Measurements from ENCODE around the gene MCM10. TPM values are rescaled to one million over a fixed set of nuclear protein-coding genes. Genes with fewer than 3 reads are reported as not detected.
"Not testable (repeated sequence)": the region's sequence is repeated elsewhere in the genome, so short reads cannot be mapped to it uniquely, and the experiment has no call there.

MCM10 gene
- total and polyA plus RNA-seq, 4 experiments from 2014 or later = 0.17 TPM; not detected in 3

DNA sequence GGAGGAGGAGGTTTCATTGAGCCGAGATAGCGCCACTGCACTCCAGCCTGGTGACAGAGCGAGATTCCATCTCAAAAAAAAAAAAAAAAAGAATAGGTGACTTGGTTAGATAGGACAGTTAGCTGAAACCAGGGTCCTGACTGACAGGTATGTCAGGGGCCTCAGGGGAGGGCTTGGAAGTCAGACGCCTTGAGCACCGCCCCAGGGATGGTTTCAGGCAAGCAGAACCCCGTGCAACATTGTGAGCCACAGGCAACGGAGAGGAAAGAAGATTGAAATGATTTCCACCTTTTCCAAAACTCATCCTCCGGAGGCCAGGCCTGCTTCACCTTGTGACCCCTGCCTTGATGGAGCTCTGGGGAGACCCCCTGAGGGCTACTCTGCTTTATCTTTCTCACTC, 64.2 kb downstream of the MCM10 start:
- H3K36me3 Mint-ChIP-seq = no peaks in the 10 kb centered on the region
- CTCF ChIA-PET (ENCODE audit: partially characterized antibody) = no interaction called here
- POLR2A ChIA-PET (ENCODE audit: partially characterized antibody) = no interaction called here

GRCh38 chr10:13227031-13227430, 65.7 kb downstream of the MCM10 start:
- no peak overlapping the region for H3K27ac Mint-ChIP-seq
- no peak overlapping the region for H3K4me3 ChIP-seq (ENCODE audit: low read length in 2 of 2)
- no peaks in the 10 kb centered on the region for H3K36me3 Mint-ChIP-seq
- H3K4me1 ChIP-seq (ENCODE audit: insufficient read depth, low read length) = no peaks in the 10 kb centered on the region
- H3K9me3 Mint-ChIP-seq = no peaks in the 10 kb centered on the region
- CTCF ChIA-PET (ENCODE audit: partially characterized antibody) = interaction anchor here (1.0 kb wide), 1 partner anchor 12 kb away, joined by 4 read pairs; no protein-coding TSS in a partner anchor
- H3K27me3 ChIP-seq (ENCODE audit: insufficient read depth, low read length) = no peaks in the 10 kb centered on the region
- no peaks in the 10 kb centered on the region for H3K9me3 ChIP-seq (ENCODE audit: control insufficient read depth in 1 of 2, low read length in 2 of 2)
- no peak overlapping the region for H3K4me3 Mint-ChIP-seq
- no peak for DNase-seq
- no peaks in the 10 kb centered on the region for H3K4me1 Mint-ChIP-seq
- intact Hi-C loops (cut with micrococcal nuclease) = loop anchor here (5.0 kb wide), 1 partner anchor 50 kb away; no protein-coding TSS in a partner anchor
- no peaks in the 10 kb centered on the region for H3K27me3 Mint-ChIP-seq
- POLR2A ChIA-PET (ENCODE audit: partially characterized antibody) = no interaction called here
- no peaks in the 10 kb centered on the region for H3K36me3 ChIP-seq (ENCODE audit: insufficient read depth, low read length)
- no peak overlapping the region for H3K27ac ChIP-seq (ENCODE audit: low read depth, low read length)

More for the DNA sequence above, 64.2 kb downstream of the MCM10 start:
- no peaks in the 10 kb centered on the region for H3K9me3 ChIP-seq (ENCODE audit: control insufficient read depth in 1 of 2, low read length in 2 of 2)
- intact Hi-C loops (cut with micrococcal nuclease) = loop anchor here (5.0 kb wide), 1 partner anchor 52 kb away; no protein-coding TSS in a partner anchor
- H3K4me1 Mint-ChIP-seq = no peaks in the 10 kb centered on the region
- no peak overlapping the region for H3K27ac Mint-ChIP-seq
- no peak overlapping the region for H3K27ac ChIP-seq (ENCODE audit: low read depth, low read length)
- no peaks in the 10 kb centered on the region for H3K36me3 ChIP-seq (ENCODE audit: insufficient read depth, low read length)
- no peaks in the 10 kb centered on the region for H3K27me3 Mint-ChIP-seq
- no peaks in the 10 kb centered on the region for H3K9me3 Mint-ChIP-seq
- no peaks in the 10 kb centered on the region for H3K4me1 ChIP-seq (ENCODE audit: insufficient read depth, low read length)
- no peak for DNase-seq
- no peaks in the 10 kb centered on the region for H3K27me3 ChIP-seq (ENCODE audit: insufficient read depth, low read length)
- no peak overlapping the region for H3K4me3 ChIP-seq (ENCODE audit: low read length in 2 of 2)
- no peak overlapping the region for H3K4me3 Mint-ChIP-seq

- Histone ChIP-seq H3K27ac (ENCODE audit: low read depth, low read length) (no peak overlapping the region), H3K9me3 (ENCODE audit: control insufficient read depth in 1 of 2, low read length in 2 of 2) (no peaks in the 10 kb centered on the region), H3K4me3 (ENCODE audit: low read length in 2 of 2) (no peak overlapping the region), H3K4me1 (ENCODE audit: insufficient read depth, low read length) (no peaks in the 10 kb centered on the region), H3K27me3 (ENCODE audit: insufficient read depth, low read length) (no peaks in the 10 kb centered on the region), H3K36me3 (ENCODE audit: insufficient read depth, low read length) (no peaks in the 10 kb centered on the region)
- CTCF ChIA-PET (ENCODE audit: partially characterized antibody) = no interaction called here
- no peaks in the 10 kb centered on the region for H3K4me1 Mint-ChIP-seq
- no peak overlapping the region for H3K27ac Mint-ChIP-seq
- intact Hi-C loops (cut with micrococcal nuclease) = no loop called here
- H3K4me3 Mint-ChIP-seq = no peak overlapping the region
- H3K9me3 Mint-ChIP-seq = no peaks in the 10 kb centered on the region
- H3K36me3 Mint-ChIP-seq = no peaks in the 10 kb centered on the region
- POLR2A ChIA-PET (ENCODE audit: partially characterized antibody) = no interaction called here
- H3K27me3 Mint-ChIP-seq = peaks cover 0 to 2% of the 10 kb centered on the region in 2 donors
- DNase-seq = no peak
Measured at GRCh38 chr10:13231190-13231589, 69.8 kb downstream of the MCM10 start.

- H3K4me3 Mint-ChIP-seq = no peak overlapping the region
- Histone ChIP-seq H3K27me3 (ENCODE audit: insufficient read depth, low read length) (no peaks in the 10 kb centered on the region), H3K4me3 (ENCODE audit: low read length in 2 of 2) (no peak overlapping the region), H3K36me3 (ENCODE audit: insufficient read depth, low read length) (no peaks in the 10 kb centered on the region), H3K27ac (ENCODE audit: low read depth, low read length) (no peak overlapping the region), H3K4me1 (ENCODE audit: insufficient read depth, low read length) (no peaks in the 10 kb centered on the region), H3K9me3 (ENCODE audit: control insufficient read depth in 1 of 2, low read length in 2 of 2) (no peaks in the 10 kb centered on the region)
- no peak overlapping the region for H3K27ac Mint-ChIP-seq
- no peaks in the 10 kb centered on the region for H3K9me3 Mint-ChIP-seq
- H3K36me3 Mint-ChIP-seq = no peaks in the 10 kb centered on the region
- DNase-seq = no peak
- ChIA-PET CTCF (ENCODE audit: partially characterized antibody) (no interaction called here), POLR2A (ENCODE audit: partially characterized antibody) (no interaction called here)
- intact Hi-C loops (cut with micrococcal nuclease) = no loop called here
- H3K27me3 Mint-ChIP-seq = peaks cover 0 to 2% of the 10 kb centered on the region in 2 donors
- H3K4me1 Mint-ChIP-seq = no peaks in the 10 kb centered on the region
Measured at GRCh38 chr10:13231808-13232207, 70.5 kb downstream of the MCM10 start.

- H3K9me3 Mint-ChIP-seq = no peaks in the 10 kb centered on the region
- H3K4me3 Mint-ChIP-seq = no peak overlapping the region
- ChIA-PET POLR2A (ENCODE audit: partially characterized antibody) (no interaction called here), CTCF (ENCODE audit: partially characterized antibody) (no interaction called here)
- Histone ChIP-seq H3K9me3 (ENCODE audit: control insufficient read depth in 1 of 2, low read length in 2 of 2) (no peaks in the 10 kb centered on the region), H3K27ac (ENCODE audit: low read depth, low read length) (no peak overlapping the region), H3K4me3 (ENCODE audit: low read length in 2 of 2) (no peak overlapping the region), H3K36me3 (ENCODE audit: insufficient read depth, low read length) (no peaks in the 10 kb centered on the region), H3K4me1 (ENCODE audit: insufficient read depth, low read length) (no peaks in the 10 kb centered on the region), H3K27me3 (ENCODE audit: insufficient read depth, low read length) (no peaks in the 10 kb centered on the region)
- H3K27ac Mint-ChIP-seq = no peak overlapping the region
- intact Hi-C loops (cut with micrococcal nuclease) = no loop called here
- DNase-seq = no peak
- peaks cover 0 to 2% of the 10 kb centered on the region in 2 donors for H3K27me3 Mint-ChIP-seq
- H3K36me3 Mint-ChIP-seq = no peaks in the 10 kb centered on the region
- no peaks in the 10 kb centered on the region for H3K4me1 Mint-ChIP-seq
Measured at GRCh38 chr10:13233358-13233757, 72.0 kb downstream of the MCM10 start.

DNA sequence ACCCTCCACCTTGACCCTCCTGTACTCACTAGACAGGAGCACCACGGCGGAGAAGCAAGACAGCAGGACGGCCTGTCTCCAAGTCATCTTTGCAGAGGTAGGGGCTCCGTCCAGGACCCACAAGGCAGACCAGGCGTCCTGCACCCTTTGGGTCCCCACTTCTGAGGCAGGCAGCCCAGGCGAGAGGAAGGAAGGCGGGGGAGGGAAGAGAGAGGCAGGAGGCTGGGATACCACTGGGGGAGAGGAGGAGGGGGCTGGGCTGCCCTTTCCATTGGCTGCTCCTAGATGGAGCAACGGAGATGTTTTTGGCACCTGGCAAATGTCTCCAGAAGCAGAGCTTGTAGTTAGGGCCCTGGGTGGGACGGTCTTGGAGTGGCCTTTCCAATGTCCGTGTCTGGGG, 72.8 kb downstream of the MCM10 start, which contains the start of gene UCMA:
TSS of gene UCMA (minus strand) at position 203 of the 400 bp plus-strand sequence. CDS start at position 87, 116 bp downstream.
- Histone ChIP-seq H3K27me3 (ENCODE audit: insufficient read depth, low read length) (no peaks in the 10 kb centered on the region), H3K36me3 (ENCODE audit: insufficient read depth, low read length) (no peaks in the 10 kb centered on the region), H3K4me1 (ENCODE audit: insufficient read depth, low read length) (no peaks in the 10 kb centered on the region), H3K9me3 (ENCODE audit: control insufficient read depth in 1 of 2, low read length in 2 of 2) (no peaks in the 10 kb centered on the region), H3K27ac (ENCODE audit: low read depth, low read length) (no peak within 1 kb of the TSS), H3K4me3 (ENCODE audit: low read length in 2 of 2) (no peak within 1 kb of the TSS)
- H3K27me3 Mint-ChIP-seq = peaks cover 0 to 2% of the 10 kb centered on the region in 2 donors
- no peaks in the 10 kb centered on the region for H3K9me3 Mint-ChIP-seq
- ChIA-PET POLR2A (ENCODE audit: partially characterized antibody) (no interaction called here), CTCF (ENCODE audit: partially characterized antibody) (no interaction called here)
- no peak within 1 kb of the TSS for H3K4me3 Mint-ChIP-seq
- intact Hi-C loops (cut with micrococcal nuclease) = no loop called here
- no peak within 1 kb of the TSS for H3K27ac Mint-ChIP-seq
- no peak for DNase-seq
- no peaks in the 10 kb centered on the region for H3K36me3 Mint-ChIP-seq
- H3K4me1 Mint-ChIP-seq = no peaks in the 10 kb centered on the region

DNA sequence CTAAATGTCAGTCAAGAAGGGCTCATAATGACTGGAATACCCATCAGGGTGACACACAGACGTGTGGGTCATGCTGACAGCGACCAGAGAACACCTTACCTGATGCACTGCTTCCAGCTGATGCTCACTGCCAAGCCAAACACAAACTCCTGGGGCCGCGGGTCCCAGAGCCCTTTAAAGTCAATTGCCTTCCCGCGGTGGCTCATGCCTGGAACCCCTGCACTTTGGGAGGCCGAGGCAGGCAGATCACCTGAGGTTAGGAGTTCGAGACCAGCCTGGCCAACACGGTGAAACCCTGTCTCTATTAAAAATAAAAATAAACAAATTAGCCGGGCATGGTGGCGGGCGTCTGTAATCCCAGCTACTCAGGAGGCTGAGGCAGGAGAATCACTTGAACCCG, 73.4 kb downstream of the MCM10 start:
- POLR2A ChIA-PET (ENCODE audit: partially characterized antibody); H3K27ac ChIP-seq (ENCODE audit: low read depth, low read length); H3K9me3 ChIP-seq (ENCODE audit: control insufficient read depth in 1 of 2, low read length in 2 of 2); H3K9me3 Mint-ChIP-seq; H3K4me3 Mint-ChIP-seq; H3K4me3 ChIP-seq (ENCODE audit: low read length in 2 of 2); CTCF ChIA-PET (ENCODE audit: partially characterized antibody); H3K36me3 Mint-ChIP-seq; H3K27ac Mint-ChIP-seq; H3K4me1 ChIP-seq (ENCODE audit: insufficient read depth, low read length); H3K36me3 ChIP-seq (ENCODE audit: insufficient read depth, low read length); DNase-seq; H3K4me1 Mint-ChIP-seq; intact Hi-C loops (cut with micrococcal nuclease); H3K27me3 Mint-ChIP-seq; H3K27me3 ChIP-seq (ENCODE audit: insufficient read depth, low read length): not testable (repeated sequence)

GRCh38 chr10:13236638-13237037, 75.3 kb downstream of the MCM10 start:
- Mint-ChIP-seq H3K9me3 (no peaks in the 10 kb centered on the region), H3K4me3 (no peak overlapping the region), H3K4me1 (no peaks in the 10 kb centered on the region), H3K27ac (peak overlapping the region in 1 of 7 donors; percentile 51), H3K27me3 (peaks cover 0 to 2% of the 10 kb centered on the region in 2 donors), H3K36me3 (no peaks in the 10 kb centered on the region)
- intact Hi-C loops (cut with micrococcal nuclease) = no loop called here
- no peak for DNase-seq
- H3K4me3 ChIP-seq (ENCODE audit: low read length in 2 of 2) = no peak overlapping the region
- ChIA-PET POLR2A (ENCODE audit: partially characterized antibody) (no interaction called here), CTCF (ENCODE audit: partially characterized antibody) (interaction anchor here (0.7 kb wide), 1 partner anchor 20 kb away, joined by 3 read pairs; no protein-coding TSS in a partner anchor)
- H3K4me1 ChIP-seq (ENCODE audit: insufficient read depth, low read length) = no peaks in the 10 kb centered on the region
- no peaks in the 10 kb centered on the region for H3K9me3 ChIP-seq (ENCODE audit: control insufficient read depth in 1 of 2, low read length in 2 of 2)
- no peak overlapping the region for H3K27ac ChIP-seq (ENCODE audit: low read depth, low read length)
- no peaks in the 10 kb centered on the region for H3K27me3 ChIP-seq (ENCODE audit: insufficient read depth, low read length)
- H3K36me3 ChIP-seq (ENCODE audit: insufficient read depth, low read length) = no peaks in the 10 kb centered on the region

Data from CD4-positive, alpha-beta memory T cell (primary cell).